H9 (cell line): ENCODE data around the gene ZBTB17. TPM values are rescaled to one million over a fixed set of nuclear protein-coding genes. Genes with fewer than 3 reads are reported as not detected.

ENCODE experiments used
- DNase-seq: peaks from one replicate; pipeline ENCODE4 v3.0.0-alpha.2; 2017
- H2AFZ ChIP-seq: one replicate; pipeline ENCODE4 v1.6.1; 2013; ENCODE audit warnings: mild to moderate bottlenecking, low read length, control low read depth, moderate library complexity
- H2AK5ac ChIP-seq: 2 replicates; pipeline ENCODE4 v1.6.1; 2013; ENCODE audit warnings: low read length, control low read depth, mixed read lengths; ENCODE audit not compliant: insufficient read length
- H2BK120ac ChIP-seq: one replicate; pipeline ENCODE4 v1.6.1; 2013; ENCODE audit warnings: low read depth, mild to moderate bottlenecking, low read length, control low read depth, inconsistent platforms; ENCODE audit not compliant: poor library complexity, severe bottlenecking
- H2BK12ac ChIP-seq: 2 replicates; pipeline ENCODE4 v1.6.1; 2013; ENCODE audit warnings: low read length, control low read depth, mixed read lengths, low read depth; ENCODE audit not compliant: insufficient read length
- H2BK15ac ChIP-seq: 2 replicates; pipeline ENCODE4 v1.6.1; 2013; ENCODE audit warnings: low read depth, low read length, control low read depth
- H2BK20ac ChIP-seq: one replicate; pipeline ENCODE4 v1.6.1; 2013; ENCODE audit warnings: low read depth, mild to moderate bottlenecking, low read length, control low read depth, inconsistent platforms; ENCODE audit not compliant: poor library complexity, severe bottlenecking
- H2BK5ac ChIP-seq: 2 replicates; pipeline ENCODE4 v1.6.1; 2013; ENCODE audit warnings: low read length, control low read depth, mixed read lengths; ENCODE audit not compliant: insufficient read length
- H3K14ac ChIP-seq: 2 replicates; pipeline ENCODE4 v1.6.1; 2013; ENCODE audit warnings: low read length, control low read depth; ENCODE audit not compliant: insufficient read depth
- H3K18ac ChIP-seq: 2 replicates; pipeline ENCODE4 v1.6.1; 2013; ENCODE audit warnings: low read depth, mild to moderate bottlenecking, mixed read lengths, low read length, control low read depth; ENCODE audit not compliant: insufficient read length
- H3K23ac ChIP-seq: 2 replicates; pipeline ENCODE4 v1.6.1; 2013; ENCODE audit warnings: low read length, control low read depth, mixed read lengths, low read depth; ENCODE audit not compliant: insufficient read length
- H3K23me2 ChIP-seq: 2 replicates; pipeline ENCODE4 v1.6.1; 2013; ENCODE audit warnings: low read depth, mild to moderate bottlenecking, mixed read lengths, low read length, control low read depth; ENCODE audit not compliant: insufficient read length, poor library complexity, severe bottlenecking
- H3K27ac ChIP-seq: 2 replicates; pipeline ENCODE4 v1.5.1; 2013; ENCODE audit warnings: low read length, control low read depth, mixed read lengths, low read depth; ENCODE audit not compliant: insufficient read length
- H3K27me3 ChIP-seq: 2 replicates; pipeline ENCODE4 v1.6.1; 2013; ENCODE audit warnings: low read length, control low read depth, inconsistent platforms; ENCODE audit not compliant: insufficient read depth
- H3K4ac ChIP-seq: 2 replicates; pipeline ENCODE4 v1.6.1; 2013; ENCODE audit warnings: low read depth, mild to moderate bottlenecking, control low read depth, inconsistent platforms, low read length, moderate library complexity
- H3K4me1 ChIP-seq: 2 replicates; pipeline ENCODE4 v1.6.1; 2013; ENCODE audit warnings: low read length, control low read depth, inconsistent platforms; ENCODE audit not compliant: insufficient read depth
- H3K4me2 ChIP-seq: 2 replicates; pipeline ENCODE4 v1.6.1; 2013; ENCODE audit warnings: low read length, control low read depth, mixed read lengths; ENCODE audit not compliant: insufficient read length, insufficient read depth
- H3K56ac ChIP-seq: 2 replicates; pipeline ENCODE4 v1.6.1; 2013; ENCODE audit warnings: low read depth, mild to moderate bottlenecking, mixed read lengths, low read length, control low read depth; ENCODE audit not compliant: insufficient read length
- H3K79me1 ChIP-seq: 2 replicates; pipeline ENCODE4 v1.6.1; 2013; ENCODE audit warnings: low read depth, mild to moderate bottlenecking, moderate library complexity, low read length, control low read depth, inconsistent platforms; ENCODE audit not compliant: insufficient read depth, poor library complexity, severe bottlenecking
- H3K79me2 ChIP-seq: 2 replicates; pipeline ENCODE4 v1.6.1; 2013; ENCODE audit warnings: low read length, control low read depth, inconsistent platforms; ENCODE audit not compliant: insufficient read depth
- H3K9ac ChIP-seq: 2 replicates; pipeline ENCODE4 v1.6.1; 2013; ENCODE audit warnings: low read length, control low read depth, mixed read lengths; ENCODE audit not compliant: insufficient read length; ENCODE audit errors: extremely low read depth
- H3K9me3 ChIP-seq: one replicate; pipeline ENCODE4 v1.6.1; 2013; ENCODE audit warnings: low read depth, low read length, inconsistent platforms; ENCODE audit not compliant: control insufficient read depth
- H3T11ph ChIP-seq: one replicate; pipeline ENCODE4 v1.6.1; 2013; ENCODE audit warnings: mild to moderate bottlenecking, low read length, control low read depth, inconsistent platforms
- H4K20me1 ChIP-seq: one replicate; pipeline ENCODE4 v1.6.1; 2013; ENCODE audit not compliant: control insufficient read depth, insufficient read length, insufficient read depth
- H4K5ac ChIP-seq: 2 replicates; pipeline ENCODE4 v1.6.1; 2013; ENCODE audit warnings: low read depth, mild to moderate bottlenecking, mixed read lengths, low read length, control low read depth; ENCODE audit not compliant: insufficient read length
- H4K8ac ChIP-seq: replicated peaks from 2 replicates; pipeline ENCODE4 v1.6.1; 2013; ENCODE audit warnings: low read length, control low read depth, mixed read lengths, low read depth; ENCODE audit not compliant: insufficient read length
- H4K91ac ChIP-seq: 2 replicates; pipeline ENCODE4 v1.6.1; 2013; ENCODE audit warnings: low read depth, mild to moderate bottlenecking, moderate library complexity, mixed read lengths, low read length, control low read depth; ENCODE audit not compliant: insufficient read length
- H3K27ac Mint-ChIP-seq, 3 experiments: 2 replicates in 2 of 3; 3 replicates in 1 of 3; pipeline ENCODE4 v1.8.0; 2020 to 2021; ENCODE audit warnings: mixed read lengths in 3 of 3, mild to moderate bottlenecking in 1 of 3, moderate library complexity in 1 of 3
- H3K27me3 Mint-ChIP-seq: 2 replicates; pipeline ENCODE4 v1.8.0; 2021; ENCODE audit warnings: low read depth, mild to moderate bottlenecking, moderate library complexity, mixed read lengths
- H3K36me3 Mint-ChIP-seq, 3 experiments: 2 replicates in 2 of 3; 3 replicates in 1 of 3; pipeline ENCODE4 v1.8.0; 2020 to 2021; ENCODE audit warnings: low read depth in 3 of 3, mixed read lengths in 3 of 3; ENCODE audit not compliant: insufficient read depth in 1 of 3
- H3K4me1 Mint-ChIP-seq, 2 experiments: 2 replicates each; pipeline ENCODE4 v1.8.0; 2020; ENCODE audit warnings: mixed read lengths in 2 of 2
- H3K4me3 Mint-ChIP-seq, 2 experiments: 2 replicates in 1 of 2; 3 replicates in 1 of 2; pipeline ENCODE4 v1.8.0; 2020 to 2021; ENCODE audit warnings: mild to moderate bottlenecking in 2 of 2, mixed read lengths in 2 of 2, moderate library complexity in 1 of 2
- H3K9me3 Mint-ChIP-seq, 2 experiments: 2 replicates in 1 of 2; 3 replicates in 1 of 2; pipeline ENCODE4 v1.8.0; 2020; ENCODE audit warnings: mild to moderate bottlenecking in 2 of 2, mixed read lengths in 2 of 2, moderate library complexity in 1 of 2
- CTCF ChIP-seq: fragments of 200-600 bp; sonication (generic); conservative IDR thresholded peaks from 3 replicates; pipeline ENCODE4 v1.8.0; 2021; ENCODE audit warnings: antibody characterized with exemption, mild to moderate bottlenecking
- WGBS: extraction: QIAGEN DNeasy Blood & Tissue Kit; methylation state at CpG from one replicate; pipeline ENCODE4 v1.1.7; 2013; ENCODE audit warnings: missing lambda C conversion rate, low lambda C conversion rate, mixed read lengths; ENCODE audit not compliant: insufficient read length; ENCODE audit errors: extremely low coverage; 5-methylcytosine and 5-hydroxymethylcytosine counted together
- total RNA-seq: library from RNA; stranded (reverse); gene quantifications from 2 replicates; pipeline ENCODE4 v1.2.1, GENCODE V29; 2021

ZBTB17 gene
- total RNA-seq, 1 experiment from 2014 or later: 16.5 TPM

DNA sequence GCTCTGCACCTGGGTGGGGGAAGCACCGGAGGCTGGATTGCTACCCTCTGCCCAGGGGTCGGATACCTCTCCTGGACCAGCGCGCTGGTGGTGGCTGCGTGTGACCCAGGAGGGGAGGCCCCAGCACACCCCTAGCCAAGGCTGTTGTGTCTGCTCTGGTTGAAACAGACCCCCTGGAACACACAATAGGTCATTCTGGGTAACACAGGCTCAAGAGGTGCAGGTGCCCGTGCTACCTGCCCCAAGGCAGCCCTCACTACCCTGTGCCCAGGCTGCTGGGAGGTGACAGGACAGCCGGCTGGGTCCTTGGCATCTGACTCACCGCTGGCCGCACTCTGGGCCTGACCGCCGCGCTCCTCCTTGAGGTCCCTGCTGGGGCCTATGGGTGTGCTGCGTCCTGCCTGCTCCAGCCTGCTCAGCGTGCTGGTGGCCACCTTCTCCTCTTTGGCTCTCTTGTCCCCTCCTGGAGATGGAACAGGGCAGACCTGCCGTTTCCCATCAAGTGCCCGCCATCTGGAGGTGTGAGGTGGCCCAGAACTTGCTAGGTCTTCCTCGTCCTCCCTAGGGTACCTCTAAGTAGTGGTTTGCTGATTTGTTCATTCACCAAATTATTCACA, 30.0 kb downstream of the ZBTB17 start:
- no peak overlapping the region for H3K23ac ChIP-seq
- no peak overlapping the region for H2BK15ac ChIP-seq
- no peaks in the 10 kb centered on the region for H3K23me2 ChIP-seq
- no peak overlapping the region for H3K4ac ChIP-seq
- no peak overlapping the region for H3K4me3 Mint-ChIP-seq
- H3K4me1 ChIP-seq: no peaks in the 10 kb centered on the region
- H2BK20ac ChIP-seq: no peak overlapping the region
- peaks cover 8 to 45% (median 28%) of the 10 kb centered on the region in 3 experiments for H3K36me3 Mint-ChIP-seq
- H3K27ac ChIP-seq: no peak overlapping the region
- peaks cover 28 to 29% of the 10 kb centered on the region in 2 experiments for H3K4me1 Mint-ChIP-seq
- no peaks in the 10 kb centered on the region for H3K79me2 ChIP-seq
- no peak overlapping the region for H2AFZ ChIP-seq
- WGBS: no CpG with 5 or more reads among the region's 17 CpGs
- no peak overlapping the region for H2BK120ac ChIP-seq
- no peaks in the 10 kb centered on the region for H3K9me3 Mint-ChIP-seq
- H3K14ac ChIP-seq: no peak overlapping the region
- no peak for TF ChIP-seq CTCF
- no peaks in the 10 kb centered on the region for H3K27me3 ChIP-seq
- H3K27me3 Mint-ChIP-seq: no peaks in the 10 kb centered on the region
- H3T11ph ChIP-seq: no peak overlapping the region
- no peak overlapping the region for H3K9ac ChIP-seq
- H3K4me2 ChIP-seq: no peak overlapping the region
- no peak overlapping the region for H2AK5ac ChIP-seq
- H4K20me1 ChIP-seq: peaks cover 2% of the 10 kb centered on the region
- no peaks in the 10 kb centered on the region for H3K9me3 ChIP-seq
- no peak overlapping the region for H4K5ac ChIP-seq
- no peak overlapping the region for H4K91ac ChIP-seq
- no peak overlapping the region for H3K18ac ChIP-seq
- H2BK5ac ChIP-seq: no peak overlapping the region
- H3K79me1 ChIP-seq: no peaks in the 10 kb centered on the region
- H2BK12ac ChIP-seq: no peak overlapping the region
- DNase-seq: no peak
- H3K27ac Mint-ChIP-seq: no peak overlapping the region
- H4K8ac ChIP-seq: no peak overlapping the region
- no peak overlapping the region for H3K56ac ChIP-seq
